K562 (cell line): ENCODE results near the gene RPL21. TPM values are rescaled to one million over a fixed set of nuclear protein-coding genes. Genes with fewer than 3 reads are reported as not detected.
A peak's percentile ranks its signal among the peaks of the same experiment; 100 is the strongest.

Experiments
- CBFA2T3 ChIP-seq: fragments of 450-650 bp; IDR thresholded peaks from 2 replicates; pipeline ENCODE4 v1.6.1; 2017
- FOS ChIP-seq: IDR thresholded peaks from 3 replicates; pipeline ENCODE4 v1.6.1; 2011; ENCODE audit not compliant: insufficient read length; ENCODE audit errors: extremely low read depth
- JUNB ChIP-seq: fragments of 450-650 bp; formaldehyde crosslinking; conservative IDR thresholded peaks from 2 replicates; pipeline ENCODE4 v1.4.0; 2020; ENCODE audit warnings: mild to moderate bottlenecking
- NR2C1 ChIP-seq, 2 experiments: fragments of 450-650 bp; IDR thresholded peaks; 2 replicates each; pipeline ENCODE4 v1.6.1; 2017; ENCODE audit warnings: mild to moderate bottlenecking in 2 of 2, antibody characterized with exemption in 1 of 2, inconsistent platforms in 1 of 2, missing compliant biosample characterization in 1 of 2, missing genetic modification characterization in 1 of 2
- SPI1 ChIP-seq: IDR thresholded peaks from 2 replicates; pipeline ENCODE4 v1.6.1; 2011; ENCODE audit warnings: low read depth, low read length, control low read depth, borderline replicate concordance
- polyA plus RNA-seq, 8 experiments: library from polyadenylated mRNA; depleted of rRNA in 4 of 8; stranded (reverse) in 5 of 8; unstranded in 3 of 8; fragments of >200 nt; fragmentation: Nextera tagmentation in 2 of 8; fragmentation: Illumina TruSeq in 1 of 8; extraction: Ambion mirVana in 2 of 8; extraction: Trizol in 1 of 8; gene quantifications; 2 replicates each; pipeline versions ENCODE4 v1.2.1 to v1.2.3, GENCODE V29; 2011 to 2014; ENCODE audit warnings: inconsistent platforms in 1 of 8, missing spikeins in 1 of 8
- total RNA-seq, 7 experiments: library from RNA; depleted of rRNA in 6 of 7; stranded (reverse); fragments of >200 nt in 6 of 7; fragmentation: Illumina TruSeq in 2 of 7; extraction: Trizol in 2 of 7; gene quantifications; 2 replicates each; pipeline versions ENCODE4 v1.2.1 to v1.2.3, GENCODE V29; 2011 to 2021; ENCODE audit warnings: low replicate concordance in 1 of 7
- TF ChIP-seq, protein P1 (sequence below): fragments of 450-650 bp; IDR thresholded peaks from 2 replicates; pipeline ENCODE4 v1.6.1; 2018; ENCODE audit not compliant: partially characterized antibody
- TF ChIP-seq, protein P2 (sequence below): fragments of 450-650 bp; IDR thresholded peaks from 2 replicates; pipeline ENCODE4 v1.6.1; 2016

The RPL21 gene
- total and polyA plus RNA-seq, 9 of the 15 experiments (the other 6 are each of a cell fraction or from before 2014, with no cell fraction given): 622 to 4,203 (median 1,676) TPM

DNA sequence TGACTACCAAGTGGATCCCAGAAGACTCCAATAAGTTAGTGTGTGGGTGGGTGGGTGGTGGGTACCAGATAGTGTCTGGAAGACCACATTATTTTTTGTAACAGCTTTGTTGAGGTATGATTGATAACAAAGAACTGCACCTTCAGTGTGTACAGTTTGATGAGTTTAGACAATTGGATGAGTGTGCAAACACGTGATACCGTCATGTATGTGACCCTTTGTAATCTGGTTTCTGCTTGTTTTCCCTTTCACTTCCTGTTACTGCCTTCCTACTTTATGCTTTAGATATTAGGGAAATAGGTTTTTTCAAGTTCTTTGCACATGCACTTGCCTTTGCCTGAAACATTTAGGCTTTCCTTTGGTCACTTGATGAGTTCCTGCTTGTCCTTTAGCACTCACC lies 8.5 kb downstream of the RPL21 start (continued):
- TF ChIP-seq, protein P1, sequence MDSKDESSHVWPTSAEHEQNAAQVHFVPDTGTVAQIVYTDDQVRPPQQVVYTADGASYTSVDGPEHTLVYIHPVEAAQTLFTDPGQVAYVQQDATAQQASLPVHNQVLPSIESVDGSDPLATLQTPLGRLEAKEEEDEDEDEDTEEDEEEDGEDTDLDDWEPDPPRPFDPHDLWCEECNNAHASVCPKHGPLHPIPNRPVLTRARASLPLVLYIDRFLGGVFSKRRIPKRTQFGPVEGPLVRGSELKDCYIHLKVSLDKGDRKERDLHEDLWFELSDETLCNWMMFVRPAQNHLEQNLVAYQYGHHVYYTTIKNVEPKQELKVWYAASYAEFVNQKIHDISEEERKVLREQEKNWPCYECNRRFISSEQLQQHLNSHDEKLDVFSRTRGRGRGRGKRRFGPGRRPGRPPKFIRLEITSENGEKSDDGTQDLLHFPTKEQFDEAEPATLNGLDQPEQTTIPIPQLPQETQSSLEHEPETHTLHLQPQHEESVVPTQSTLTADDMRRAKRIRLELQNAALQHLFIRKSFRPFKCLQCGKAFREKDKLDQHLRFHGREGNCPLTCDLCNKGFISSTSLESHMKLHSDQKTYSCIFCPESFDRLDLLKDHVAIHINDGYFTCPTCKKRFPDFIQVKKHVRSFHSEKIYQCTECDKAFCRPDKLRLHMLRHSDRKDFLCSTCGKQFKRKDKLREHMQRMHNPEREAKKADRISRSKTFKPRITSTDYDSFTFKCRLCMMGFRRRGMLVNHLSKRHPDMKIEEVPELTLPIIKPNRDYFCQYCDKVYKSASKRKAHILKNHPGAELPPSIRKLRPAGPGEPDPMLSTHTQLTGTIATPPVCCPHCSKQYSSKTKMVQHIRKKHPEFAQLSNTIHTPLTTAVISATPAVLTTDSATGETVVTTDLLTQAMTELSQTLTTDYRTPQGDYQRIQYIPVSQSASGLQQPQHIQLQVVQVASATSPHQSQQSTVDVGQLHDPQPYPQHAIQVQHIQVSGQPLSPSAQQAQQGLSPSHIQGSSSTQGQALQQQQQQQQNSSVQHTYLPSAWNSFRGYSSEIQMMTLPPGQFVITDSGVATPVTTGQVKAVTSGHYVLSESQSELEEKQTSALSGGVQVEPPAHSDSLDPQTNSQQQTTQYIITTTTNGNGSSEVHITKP: peak; percentile 17
- TF ChIP-seq JUNB (CRISPR knock-in tag) (no peak), NR2C1 (IDR thresholded peaks at IDR 0.05) (0 out of 2 replicates have a peak, but pooled peaks have one; percentile 16), NR2C1 (tag; IDR thresholded peaks at IDR 0.05) (no peak), FOS (no peak), CBFA2T3 (peak; percentile 40), SPI1 (peak; percentile 41; the same call in 1 of the 2 replicates)
- TF ChIP-seq, protein P2, sequence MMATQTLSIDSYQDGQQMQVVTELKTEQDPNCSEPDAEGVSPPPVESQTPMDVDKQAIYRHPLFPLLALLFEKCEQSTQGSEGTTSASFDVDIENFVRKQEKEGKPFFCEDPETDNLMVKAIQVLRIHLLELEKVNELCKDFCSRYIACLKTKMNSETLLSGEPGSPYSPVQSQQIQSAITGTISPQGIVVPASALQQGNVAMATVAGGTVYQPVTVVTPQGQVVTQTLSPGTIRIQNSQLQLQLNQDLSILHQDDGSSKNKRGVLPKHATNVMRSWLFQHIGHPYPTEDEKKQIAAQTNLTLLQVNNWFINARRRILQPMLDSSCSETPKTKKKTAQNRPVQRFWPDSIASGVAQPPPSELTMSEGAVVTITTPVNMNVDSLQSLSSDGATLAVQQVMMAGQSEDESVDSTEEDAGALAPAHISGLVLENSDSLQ: no peak
